ENCODE measurements around the gene NUFIP2. TPM values are rescaled to one million over a fixed set of nuclear protein-coding genes. Genes with fewer than 3 reads are reported as not detected.

Gene NUFIP2
- total and polyA plus RNA-seq, 5 experiments from 2014 or later = 9.2 to 89.3 (median 11.9) TPM

GRCh38 chr17:29207975-29208374 is 86.0 kb downstream of the NUFIP2 start:
- Mint-ChIP-seq H3K27me3 (peaks cover 2 to 9% (median 5%) of the 10 kb centered on the region in 5 donors), H3K9me3 (no peaks in the 10 kb centered on the region), H3K27ac (no peak overlapping the region), H3K4me3 (no peak overlapping the region), H3K4me1 (no peaks in the 10 kb centered on the region), H3K36me3 (no peaks in the 10 kb centered on the region)
- ATAC-seq = no peak
- POLR2A ChIA-PET = no interaction called here
- DNase-seq = no peak

Other genes starting within 250 kb of the NUFIP2 start
- gene MYO18A, start 113.8 kb downstream of the NUFIP2 start, total RNA-seq = 10 to 100 TPM; 63.6 to 69.3 TPM
- 10 to 100 TPM in 1 of 3 donors, 1 to 10 TPM in 2; 4.6 to 12.6 (median 5.9) TPM for gene MYO18A, start 113.8 kb downstream of the NUFIP2 start, polyA plus RNA-seq
- gene CRYBA1, start 47.3 kb downstream of the NUFIP2 start, total RNA-seq = not detected
- gene CRYBA1, start 47.3 kb downstream of the NUFIP2 start, polyA plus RNA-seq = not detected
- gene TAOK1, start 96.2 kb upstream of the NUFIP2 start, total RNA-seq = 10 to 100 TPM; 62.2 to 63.8 TPM
- 1 to 10 TPM; 2.4 to 3.5 (median 3.1) TPM for gene TAOK1, start 96.2 kb upstream of the NUFIP2 start, polyA plus RNA-seq